Parathyroid adenoma (tissue), 2 donors: ENCODE results near the gene BTG4.

ENCODE experiments used
- H2AFZ ChIP-seq: fragments of 300-600 bp; sonication (generic); one replicate; pipeline ENCODE4 v1.7.0; 2017; ENCODE audit warnings: antibody characterized with exemption, mild to moderate bottlenecking
- H3K27ac ChIP-seq: fragments of 300-600 bp; sonication (generic); one replicate; pipeline ENCODE4 v1.7.0; 2017
- H3K27me3 ChIP-seq: fragments of 300-600 bp; sonication (generic); one replicate; pipeline ENCODE4 v1.7.0; 2017; ENCODE audit warnings: low read length; ENCODE audit not compliant: control insufficient read depth, insufficient read depth
- H3K36me3 ChIP-seq: fragments of 300-600 bp; sonication (generic); one replicate; pipeline ENCODE4 v1.7.0; 2017; ENCODE audit warnings: low read length; ENCODE audit not compliant: control insufficient read depth, insufficient read depth
- H3K4me1 ChIP-seq: fragments of 300-600 bp; sonication (generic); one replicate; pipeline ENCODE4 v1.7.0; 2017; ENCODE audit warnings: control low read depth
- H3K4me2 ChIP-seq: fragments of 300-600 bp; sonication (generic); one replicate; pipeline ENCODE4 v1.7.0; 2017; ENCODE audit warnings: low read length
- H3K4me3 ChIP-seq: fragments of 300-600 bp; sonication (generic); one replicate; pipeline ENCODE4 v1.7.0; 2017; ENCODE audit warnings: low read depth, low read length
- H3K79me2 ChIP-seq: fragments of 300-600 bp; sonication (generic); one replicate; pipeline ENCODE4 v1.7.0; 2017; ENCODE audit warnings: control low read depth
- H3K9ac ChIP-seq: fragments of 300-600 bp; sonication (generic); one replicate; pipeline ENCODE4 v1.7.0; 2017; ENCODE audit warnings: mild to moderate bottlenecking
- H3K9me3 ChIP-seq: fragments of 300-600 bp; sonication (generic); one replicate; pipeline ENCODE4 v1.7.0; 2017; ENCODE audit warnings: low read length; ENCODE audit not compliant: control insufficient read depth
- TF ChIP-seq, protein P1 (sequence below): fragments of 300-600 bp; sonication (generic); IDR thresholded peaks from one replicate; pipeline ENCODE4 v1.7.0; 2017; ENCODE audit warnings: antibody characterized with exemption, mild to moderate bottlenecking
- donor health status: primary hyperparathyroidism.

BTG4 gene

DNA sequence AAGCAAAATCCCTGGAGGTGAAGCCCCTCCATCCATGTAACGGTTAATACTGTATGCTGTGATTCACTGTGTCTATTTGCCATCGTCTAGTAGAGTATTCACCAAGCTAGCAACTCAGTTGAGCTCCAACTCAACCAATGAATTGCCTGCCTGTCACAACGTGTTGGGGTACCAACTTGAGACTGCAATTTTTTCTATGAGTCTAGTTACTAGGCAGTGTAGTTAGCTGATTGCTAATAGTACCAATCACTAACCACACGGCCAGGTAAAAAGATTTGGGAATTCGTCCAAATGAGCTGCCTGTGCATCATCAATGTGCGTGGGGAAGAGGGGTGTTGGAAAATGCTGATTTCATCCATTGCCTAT lies 1.0 kb upstream of the BTG4 start:
- Histone ChIP-seq H3K27ac (no peak overlapping the region), H3K9ac (no peak overlapping the region), H3K36me3 (no peaks in the 10 kb centered on the region), H3K4me2 (peak overlapping the region; percentile 58), H2AFZ (no peak overlapping the region), H3K79me2 (no peaks in the 10 kb centered on the region), H3K9me3 (no peaks in the 10 kb centered on the region), H3K4me3 (no peak overlapping the region), H3K4me1 (no peaks in the 10 kb centered on the region), H3K27me3 (no peaks in the 10 kb centered on the region)
- TF ChIP-seq, protein P1, sequence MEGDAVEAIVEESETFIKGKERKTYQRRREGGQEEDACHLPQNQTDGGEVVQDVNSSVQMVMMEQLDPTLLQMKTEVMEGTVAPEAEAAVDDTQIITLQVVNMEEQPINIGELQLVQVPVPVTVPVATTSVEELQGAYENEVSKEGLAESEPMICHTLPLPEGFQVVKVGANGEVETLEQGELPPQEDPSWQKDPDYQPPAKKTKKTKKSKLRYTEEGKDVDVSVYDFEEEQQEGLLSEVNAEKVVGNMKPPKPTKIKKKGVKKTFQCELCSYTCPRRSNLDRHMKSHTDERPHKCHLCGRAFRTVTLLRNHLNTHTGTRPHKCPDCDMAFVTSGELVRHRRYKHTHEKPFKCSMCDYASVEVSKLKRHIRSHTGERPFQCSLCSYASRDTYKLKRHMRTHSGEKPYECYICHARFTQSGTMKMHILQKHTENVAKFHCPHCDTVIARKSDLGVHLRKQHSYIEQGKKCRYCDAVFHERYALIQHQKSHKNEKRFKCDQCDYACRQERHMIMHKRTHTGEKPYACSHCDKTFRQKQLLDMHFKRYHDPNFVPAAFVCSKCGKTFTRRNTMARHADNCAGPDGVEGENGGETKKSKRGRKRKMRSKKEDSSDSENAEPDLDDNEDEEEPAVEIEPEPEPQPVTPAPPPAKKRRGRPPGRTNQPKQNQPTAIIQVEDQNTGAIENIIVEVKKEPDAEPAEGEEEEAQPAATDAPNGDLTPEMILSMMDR: no peak

DNA sequence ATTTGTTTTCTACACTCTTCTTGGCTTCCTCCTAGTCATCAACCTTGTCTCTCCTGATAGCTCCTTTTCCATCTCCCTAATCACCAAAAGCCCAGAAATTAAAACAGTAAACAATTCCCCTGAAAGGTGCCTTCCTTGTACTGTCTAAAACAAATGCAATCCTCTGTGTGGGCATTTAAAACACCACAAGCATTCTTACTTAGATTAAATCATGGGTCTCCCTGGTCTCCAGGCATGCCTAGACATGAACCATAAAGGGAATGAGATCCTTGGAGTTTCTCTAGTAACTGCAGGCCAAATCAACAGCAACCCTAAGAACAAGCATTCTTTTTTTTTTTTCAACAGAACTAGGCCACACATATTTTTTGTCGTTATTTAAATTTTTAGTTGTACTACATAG lies 1.9 kb downstream of the BTG4 start:
- Histone ChIP-seq H2AFZ (no peak overlapping the region), H3K4me3 (no peak overlapping the region), H3K4me1 (no peaks in the 10 kb centered on the region), H3K79me2 (no peaks in the 10 kb centered on the region), H3K9ac (no peak overlapping the region), H3K9me3 (no peaks in the 10 kb centered on the region), H3K27me3 (no peaks in the 10 kb centered on the region), H3K4me2 (no peak overlapping the region), H3K36me3 (no peaks in the 10 kb centered on the region), H3K27ac (no peak overlapping the region)
- TF ChIP-seq, protein P1: no peak

DNA sequence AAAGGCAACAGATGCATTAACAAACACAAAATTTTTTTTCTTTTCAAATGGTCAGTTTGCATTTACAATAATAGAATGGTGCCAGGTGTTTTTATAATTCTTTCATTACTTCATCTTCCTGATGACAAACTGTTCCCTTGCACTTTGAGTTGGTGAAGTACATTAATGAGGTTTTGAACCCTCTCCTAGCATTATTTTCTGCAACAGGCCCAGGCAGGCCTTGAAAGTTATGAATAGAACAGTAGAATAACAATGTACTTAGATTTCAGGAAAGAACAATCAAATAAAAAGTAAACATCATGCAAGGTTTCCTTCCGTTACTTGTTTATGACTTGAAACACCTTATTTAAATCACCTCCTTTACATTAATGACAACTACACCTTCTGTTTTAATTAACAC lies 9.6 kb downstream of the BTG4 start:
- no peaks in the 10 kb centered on the region for H3K79me2 ChIP-seq
- H3K4me1 ChIP-seq: no peaks in the 10 kb centered on the region
- no peak overlapping the region for H3K4me3 ChIP-seq
- H3K27ac ChIP-seq: no peak overlapping the region
- H3K27me3 ChIP-seq: no peaks in the 10 kb centered on the region
- TF ChIP-seq, protein P1: no peak
- H3K9me3 ChIP-seq: no peaks in the 10 kb centered on the region
- no peak overlapping the region for H3K4me2 ChIP-seq
- H3K9ac ChIP-seq: no peak overlapping the region
- no peaks in the 10 kb centered on the region for H3K36me3 ChIP-seq
- H2AFZ ChIP-seq: no peak overlapping the region

DNA sequence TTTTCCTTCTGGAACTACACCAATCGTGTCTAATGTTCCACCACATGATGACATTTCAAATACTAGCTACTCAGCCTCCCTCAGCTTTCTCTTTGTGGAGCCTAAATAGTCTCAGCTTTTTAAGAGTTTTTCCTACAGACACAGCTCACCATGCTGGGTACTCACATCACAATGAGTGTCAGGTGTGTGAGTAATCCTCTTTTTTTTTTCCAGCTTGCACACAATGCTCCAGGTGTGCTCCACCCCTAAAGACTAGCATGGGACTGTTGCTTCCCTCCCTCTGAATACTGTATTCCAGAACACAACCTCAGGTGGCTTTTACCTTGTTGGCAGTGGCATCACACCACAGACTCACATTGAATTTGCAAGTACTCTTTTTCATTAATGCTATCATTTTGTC lies 11.7 kb downstream of the BTG4 start:
- no peak overlapping the region for H3K4me2 ChIP-seq
- no peaks in the 10 kb centered on the region for H3K9me3 ChIP-seq
- no peaks in the 10 kb centered on the region for H3K4me1 ChIP-seq
- H3K9ac ChIP-seq: no peak overlapping the region
- H3K4me3 ChIP-seq: no peak overlapping the region
- no peaks in the 10 kb centered on the region for H3K27me3 ChIP-seq
- no peaks in the 10 kb centered on the region for H3K36me3 ChIP-seq
- TF ChIP-seq, protein P1: no peak
- no peak overlapping the region for H2AFZ ChIP-seq
- H3K27ac ChIP-seq: no peak overlapping the region
- no peaks in the 10 kb centered on the region for H3K79me2 ChIP-seq

DNA sequence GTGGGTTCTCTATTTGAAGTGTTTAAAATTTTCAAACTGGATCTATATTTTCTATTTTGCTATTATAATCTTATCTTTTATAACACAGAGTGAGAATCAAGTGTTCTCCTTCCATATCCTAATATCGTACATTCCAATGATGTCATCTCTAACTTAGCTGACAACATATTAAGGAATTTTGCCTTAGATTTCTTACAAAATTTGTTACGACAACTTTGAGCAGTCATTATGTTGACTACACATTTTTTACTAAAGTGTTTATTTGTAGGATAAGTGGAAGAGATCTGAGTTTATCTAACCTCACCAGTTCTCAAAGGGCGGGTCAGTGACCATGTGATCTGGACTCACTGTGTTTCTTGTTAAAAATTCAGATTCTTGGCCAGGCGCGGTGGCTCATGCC lies 12.7 kb downstream of the BTG4 start:
- Histone ChIP-seq H3K9ac (no peak overlapping the region), H3K4me1 (no peaks in the 10 kb centered on the region), H3K4me3 (no peak overlapping the region), H3K9me3 (no peaks in the 10 kb centered on the region), H3K27me3 (no peaks in the 10 kb centered on the region), H3K79me2 (no peaks in the 10 kb centered on the region), H3K4me2 (no peak overlapping the region), H2AFZ (no peak overlapping the region), H3K36me3 (no peaks in the 10 kb centered on the region), H3K27ac (no peak overlapping the region)
- TF ChIP-seq, protein P1: no peak
